EH (cell line): ENCODE results near the gene SPATA19.
"Not testable (repeated sequence)": the region's sequence is repeated elsewhere in the genome, so short reads cannot be mapped to it uniquely, and the experiment has no call there.

ENCODE experiments used
- DNase-seq: peaks from one replicate; pipeline ENCODE4 v3.0.0-alpha.2; 2015; ENCODE audit warnings: low read depth

Gene SPATA19

GRCh38 chr11:133845413-133845812 is at the start of gene SPATA19:
Gene SPATA19 (minus strand): TSS chr11:133845513. CDS start chr11:133845446, 67 bp downstream.
- DNase-seq = no peak

- DNase-seq = no peak
Measured at GRCh38 chr11:133895061-133895479, 49.8 kb upstream of the SPATA19 start.

GRCh38 chr11:133893381-133893780 is 48.1 kb upstream of the SPATA19 start:
- DNase-seq = no peak

GRCh38 chr11:133892584-133893380 is 47.5 kb upstream of the SPATA19 start:
- no peak for DNase-seq

GRCh38 chr11:133892126-133892525 is 46.8 kb upstream of the SPATA19 start:
- no peak for DNase-seq

GRCh38 chr11:133889893-133890292 is 44.6 kb upstream of the SPATA19 start:
- DNase-seq = no peak

- DNase-seq = no peak
Measured at GRCh38 chr11:133889188-133889587, 43.9 kb upstream of the SPATA19 start.

- DNase-seq = no peak
Measured at GRCh38 chr11:133887692-133888332, 42.5 kb upstream of the SPATA19 start.

GRCh38 chr11:133886029-133886428 is 40.7 kb upstream of the SPATA19 start:
- no peak for DNase-seq

- no peak for DNase-seq
Measured at GRCh38 chr11:133872160-133872559, 26.8 kb upstream of the SPATA19 start.

GRCh38 chr11:133867456-133867855 is 22.1 kb upstream of the SPATA19 start:
- DNase-seq = no peak

- DNase-seq = no peak
Measured at GRCh38 chr11:133865466-133865865, 20.2 kb upstream of the SPATA19 start.

GRCh38 chr11:133864756-133865155 is 19.4 kb upstream of the SPATA19 start:
- no peak for DNase-seq

GRCh38 chr11:133860151-133860550 is 14.8 kb upstream of the SPATA19 start:
- no peak for DNase-seq

GRCh38 chr11:133854330-133854960 is 9.1 kb upstream of the SPATA19 start:
- DNase-seq = not testable (repeated sequence)

- DNase-seq = no peak
Measured at GRCh38 chr11:133844217-133844616, 1.1 kb downstream of the SPATA19 start.

- DNase-seq = no peak
Measured at GRCh38 chr11:133843454-133843987, 1.8 kb downstream of the SPATA19 start.

- no peak for DNase-seq
Measured at GRCh38 chr11:133842730-133843129, 2.6 kb downstream of the SPATA19 start.

- DNase-seq = no peak
Measured at GRCh38 chr11:133842053-133842452, 3.3 kb downstream of the SPATA19 start.

- no peak for DNase-seq
Measured at GRCh38 chr11:133841279-133842043, 3.9 kb downstream of the SPATA19 start.

- no peak for DNase-seq
Measured at GRCh38 chr11:133840479-133840941, 4.8 kb downstream of the SPATA19 start.
